ENCODE measurements around the gene NUCKS1.

Gene NUCKS1, protein sequence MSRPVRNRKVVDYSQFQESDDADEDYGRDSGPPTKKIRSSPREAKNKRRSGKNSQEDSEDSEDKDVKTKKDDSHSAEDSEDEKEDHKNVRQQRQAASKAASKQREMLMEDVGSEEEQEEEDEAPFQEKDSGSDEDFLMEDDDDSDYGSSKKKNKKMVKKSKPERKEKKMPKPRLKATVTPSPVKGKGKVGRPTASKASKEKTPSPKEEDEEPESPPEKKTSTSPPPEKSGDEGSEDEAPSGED

DNA sequence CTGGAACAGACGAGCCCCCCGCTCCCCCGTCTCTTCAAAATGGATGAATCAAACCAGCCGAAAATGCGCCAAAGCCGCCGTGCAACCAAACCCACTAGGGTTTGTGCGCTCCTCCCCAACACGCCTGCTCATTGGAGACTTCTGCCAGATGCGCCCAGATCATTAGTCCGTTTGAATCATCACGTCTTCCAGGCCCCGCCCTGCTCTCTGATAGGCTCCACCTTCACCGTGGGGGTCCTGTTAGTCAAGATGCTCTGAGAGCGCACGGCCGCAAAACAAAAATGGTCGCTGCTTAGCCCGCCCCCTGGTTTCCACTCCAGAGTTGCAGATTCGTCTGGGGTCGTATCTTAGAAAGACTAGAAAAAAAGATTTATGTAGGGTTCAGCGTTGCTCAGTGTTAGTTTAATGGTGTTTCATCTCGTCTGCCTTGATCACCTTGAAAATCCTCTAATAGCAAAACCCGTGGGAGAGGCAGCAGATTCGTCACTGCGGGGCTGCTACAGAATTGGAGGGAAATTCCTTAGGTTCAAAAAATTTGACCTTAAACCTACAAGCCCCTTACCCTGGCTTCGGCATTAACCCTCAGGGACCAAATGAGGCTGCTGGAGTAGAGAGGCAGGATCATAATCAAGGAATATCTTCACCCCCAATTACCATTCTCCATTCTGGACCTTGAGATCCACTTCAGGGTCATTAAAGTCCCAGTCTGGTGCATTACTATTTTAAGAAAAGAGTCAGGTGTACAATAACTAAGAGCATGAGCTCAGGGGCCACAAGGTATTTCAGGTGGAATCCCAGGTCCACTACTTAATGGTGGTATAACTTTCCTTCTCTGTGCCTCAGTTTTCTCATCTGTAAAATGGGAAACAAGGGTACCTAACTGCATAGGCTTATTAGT lies at the start of gene NUCKS1:
NUCKS1 (minus strand) TSS at position 45 of the 898 bp plus-strand sequence. CDS start 209 bp downstream, outside the sequence.
- TF ChIP-seq CTCF (IDR thresholded peaks at IDR 0.05; ENCODE audit: insufficient read depth, low read length, poor library complexity, severe bottlenecking) (no peak), EZH2phosphoT487 (conservative IDR thresholded peaks at IDR 0.05; ENCODE audit: low read length) (no peak)
- peaks cover 33% of the 10 kb centered on the region for H4K20me1 ChIP-seq (ENCODE audit: low read depth, low read length)
- peak within 1 kb of the TSS; percentile 75 for H3K4me2 ChIP-seq (ENCODE audit: low read depth, low read length, poor library complexity, severe bottlenecking)
- H3K4me3 ChIP-seq (ENCODE audit: insufficient read depth, low read length, poor library complexity, severe bottlenecking), result peak within 1 kb of the TSS; percentile 93
- H3K9ac ChIP-seq (ENCODE audit: low read length), result peak within 1 kb of the TSS; percentile 91
- H3K9me2 ChIP-seq (replicated peaks; ENCODE audit: insufficient read depth, low read length), result no peaks in the 10 kb centered on the region
- peak within 1 kb of the TSS; percentile 87 for H3K27ac ChIP-seq (ENCODE audit: low read depth, low read length)
- H2AFZ ChIP-seq (ENCODE audit: low read depth, low read length, severe bottlenecking), result peak within 1 kb of the TSS; percentile 96
- H3K36me3 ChIP-seq (ENCODE audit: low read length), result peaks cover 18% of the 10 kb centered on the region
- no peaks in the 10 kb centered on the region for H3K27me3 ChIP-seq (ENCODE audit: low read length)
- H3K9me3 ChIP-seq (ENCODE audit: insufficient read depth, low read length), result no peaks in the 10 kb centered on the region
- peaks cover 25% of the 10 kb centered on the region for H3F3A ChIP-seq (ENCODE audit: insufficient read depth)
- peaks cover 46% of the 10 kb centered on the region for H3K79me2 ChIP-seq (ENCODE audit: insufficient read depth, low read length)

DNA sequence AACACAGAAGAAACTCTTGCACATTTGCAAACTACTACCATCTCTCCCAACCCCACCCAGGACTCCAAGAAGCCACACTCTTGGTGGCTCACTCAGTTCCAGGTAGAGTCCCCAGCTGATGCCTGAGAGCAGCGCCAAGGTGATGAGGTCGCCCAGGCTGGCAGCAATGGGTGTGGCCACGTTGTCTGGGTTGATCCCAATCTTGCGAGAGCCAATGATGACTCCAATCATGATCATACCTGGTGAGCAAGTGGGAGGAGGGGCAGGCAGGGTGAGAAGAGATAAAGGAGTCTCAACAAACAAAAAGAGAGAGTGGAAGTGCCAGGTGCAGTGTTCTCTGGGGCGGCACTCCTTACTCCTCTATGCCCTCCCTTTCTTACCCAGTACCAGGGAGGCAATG lies 48.6 kb upstream of the NUCKS1 start:
- H3K27me3 ChIP-seq (ENCODE audit: low read length), result no peaks in the 10 kb centered on the region
- H3K9me3 ChIP-seq (ENCODE audit: insufficient read depth, low read length), result no peaks in the 10 kb centered on the region
- no peak overlapping the region for H3K4me2 ChIP-seq (ENCODE audit: low read depth, low read length, poor library complexity, severe bottlenecking)
- no peaks in the 10 kb centered on the region for H3K36me3 ChIP-seq (ENCODE audit: low read length)
- H3K9me2 ChIP-seq (replicated peaks; ENCODE audit: insufficient read depth, low read length), result no peaks in the 10 kb centered on the region
- TF ChIP-seq EZH2phosphoT487 (conservative IDR thresholded peaks at IDR 0.05; ENCODE audit: low read length) (no peak), CTCF (IDR thresholded peaks at IDR 0.05; ENCODE audit: insufficient read depth, low read length, poor library complexity, severe bottlenecking) (no peak)
- no peak overlapping the region for H3K4me3 ChIP-seq (ENCODE audit: insufficient read depth, low read length, poor library complexity, severe bottlenecking)
- no peak overlapping the region for H3K9ac ChIP-seq (ENCODE audit: low read length)
- H4K20me1 ChIP-seq (ENCODE audit: low read depth, low read length), result no peaks in the 10 kb centered on the region
- H3K79me2 ChIP-seq (ENCODE audit: insufficient read depth, low read length), result peaks cover 8% of the 10 kb centered on the region
- H3K27ac ChIP-seq (ENCODE audit: low read depth, low read length), result no peak overlapping the region
- H2AFZ ChIP-seq (ENCODE audit: low read depth, low read length, severe bottlenecking), result no peak overlapping the region
- peaks cover 3% of the 10 kb centered on the region; the same call in 1 of the 2 replicates for H3F3A ChIP-seq (ENCODE audit: insufficient read depth)

- Histone ChIP-seq H3K36me3 (ENCODE audit: low read length) (no peaks in the 10 kb centered on the region), H3K79me2 (ENCODE audit: insufficient read depth, low read length) (no peaks in the 10 kb centered on the region; the same call in 1 of the 2 replicates), H3K27ac (ENCODE audit: low read depth, low read length) (no peak overlapping the region), H2AFZ (ENCODE audit: low read depth, low read length, severe bottlenecking) (no peak overlapping the region), H3K4me3 (ENCODE audit: insufficient read depth, low read length, poor library complexity, severe bottlenecking) (no peak overlapping the region), H3K4me2 (ENCODE audit: low read depth, low read length, poor library complexity, severe bottlenecking) (no peak overlapping the region), H4K20me1 (ENCODE audit: low read depth, low read length) (no peaks in the 10 kb centered on the region), H3F3A (ENCODE audit: insufficient read depth) (peaks cover 3% of the 10 kb centered on the region; the same call in 1 of the 2 replicates), H3K9me2 (replicated peaks; ENCODE audit: insufficient read depth, low read length) (no peaks in the 10 kb centered on the region), H3K27me3 (ENCODE audit: low read length) (no peaks in the 10 kb centered on the region), H3K9ac (ENCODE audit: low read length) (no peak overlapping the region), H3K9me3 (ENCODE audit: insufficient read depth, low read length) (no peaks in the 10 kb centered on the region)
- TF ChIP-seq EZH2phosphoT487 (conservative IDR thresholded peaks at IDR 0.05; ENCODE audit: low read length) (no peak), CTCF (IDR thresholded peaks at IDR 0.05; ENCODE audit: insufficient read depth, low read length, poor library complexity, severe bottlenecking) (no peak)
Observed at GRCh38 chr1:205797168-205797567, 47.2 kb upstream of the NUCKS1 start.
